Left ventricle myocardium superior (tissue), 1 donor: ENCODE data around the gene ACOX3. TPM values are rescaled to one million over a fixed set of nuclear protein-coding genes. Genes with fewer than 3 reads are reported as not detected.
"Not testable (repeated sequence)": the region's sequence is repeated elsewhere in the genome, so short reads cannot be mapped to it uniquely, and the experiment has no call there.

ENCODE experiments used
- ATAC-seq: fragments of 200-7000 bp; cut with Tn5 transposase; one replicate; pipeline ENCODE4 v1.9.1; 2020; ENCODE audit warnings: mild to moderate bottlenecking, moderate library complexity
- DNase-seq: peaks from one replicate; pipeline ENCODE4 v3.0.0-alpha.2; 2020
- intact Hi-C: fragments of 100-400 bp; cut with micrococcal nuclease; formaldehyde crosslinking; loops from one replicate; pipeline ENCODE4 v1.11.0; 2022
- total RNA-seq: library from RNA; stranded (reverse); fragmentation: NEBNext Ultra II Directional; extraction: Animal tissue kit (Norgen Biotek cat#: 25700); gene quantifications from one replicate; pipeline ENCODE4 v1.2.1, GENCODE V29; 2021
- donor health status: DM: no; HTN: yes; CAD: no; lungs with severe emphysema.

Gene ACOX3
- total RNA-seq, 1 donor from 2014 or later = 25.8 TPM

DNA sequence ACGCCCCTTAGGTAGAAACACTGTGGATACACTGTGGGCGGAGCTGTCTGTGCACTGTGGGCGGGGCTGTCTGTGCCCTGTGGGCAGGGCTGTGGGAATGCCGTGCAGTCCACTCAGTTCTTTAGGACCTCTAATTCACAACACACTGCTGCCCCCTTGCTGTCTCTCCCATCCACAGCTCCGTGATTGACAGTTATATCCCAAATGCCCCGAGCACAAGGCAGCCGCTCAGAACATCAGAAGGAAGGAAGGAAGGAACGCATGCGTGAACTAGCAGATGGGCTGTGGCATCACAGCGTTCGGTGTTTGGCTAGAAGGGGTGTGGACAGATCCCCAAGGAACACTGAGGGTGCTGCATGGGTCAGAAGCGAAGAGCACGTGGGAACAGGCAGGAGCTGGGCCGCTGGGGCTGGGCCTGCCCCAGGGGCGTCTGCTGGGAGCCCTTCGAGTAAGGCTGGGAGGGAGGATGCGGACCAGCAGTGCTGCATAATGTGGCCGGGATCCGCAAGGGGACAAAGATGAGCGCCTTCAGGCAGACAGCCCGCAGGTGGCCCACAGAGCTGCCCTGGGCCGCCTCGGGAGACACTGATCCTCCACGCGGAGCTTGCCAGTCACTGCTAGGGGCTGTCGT, 29.8 kb downstream of the ACOX3 start:
- intact Hi-C loops = no loop called here
- ATAC-seq = peak; percentile 78
- peak; percentile 83 for DNase-seq

DNA sequence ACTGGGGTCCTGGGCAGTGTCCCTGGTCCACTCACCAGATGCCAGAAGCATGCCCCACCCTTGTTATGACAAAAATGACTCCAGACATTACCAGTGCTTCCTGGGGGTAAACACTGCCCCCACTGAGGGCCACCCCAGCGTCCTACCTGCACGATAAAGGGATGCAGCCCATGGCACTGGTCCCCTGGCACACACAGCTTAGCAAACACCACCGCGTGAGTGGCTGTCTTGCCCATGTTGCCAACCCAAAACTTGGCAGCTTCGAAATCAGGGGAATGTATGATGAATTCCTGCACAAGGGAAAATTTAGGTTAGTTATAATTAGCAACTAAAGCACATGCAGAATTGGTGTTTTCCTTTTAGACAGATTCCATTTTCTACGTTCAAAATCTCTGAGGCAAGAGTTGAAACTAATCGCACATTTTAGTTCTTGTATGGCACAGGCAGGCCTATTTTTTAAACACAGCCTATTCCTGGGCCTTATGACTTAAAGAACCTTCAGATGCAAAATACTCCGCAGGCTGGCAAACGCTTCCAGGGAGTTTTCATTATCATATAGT, 30.4 kb downstream of the ACOX3 start:
- ATAC-seq (no peak), DNase-seq (no peak)
- intact Hi-C loops = no loop called here

DNA sequence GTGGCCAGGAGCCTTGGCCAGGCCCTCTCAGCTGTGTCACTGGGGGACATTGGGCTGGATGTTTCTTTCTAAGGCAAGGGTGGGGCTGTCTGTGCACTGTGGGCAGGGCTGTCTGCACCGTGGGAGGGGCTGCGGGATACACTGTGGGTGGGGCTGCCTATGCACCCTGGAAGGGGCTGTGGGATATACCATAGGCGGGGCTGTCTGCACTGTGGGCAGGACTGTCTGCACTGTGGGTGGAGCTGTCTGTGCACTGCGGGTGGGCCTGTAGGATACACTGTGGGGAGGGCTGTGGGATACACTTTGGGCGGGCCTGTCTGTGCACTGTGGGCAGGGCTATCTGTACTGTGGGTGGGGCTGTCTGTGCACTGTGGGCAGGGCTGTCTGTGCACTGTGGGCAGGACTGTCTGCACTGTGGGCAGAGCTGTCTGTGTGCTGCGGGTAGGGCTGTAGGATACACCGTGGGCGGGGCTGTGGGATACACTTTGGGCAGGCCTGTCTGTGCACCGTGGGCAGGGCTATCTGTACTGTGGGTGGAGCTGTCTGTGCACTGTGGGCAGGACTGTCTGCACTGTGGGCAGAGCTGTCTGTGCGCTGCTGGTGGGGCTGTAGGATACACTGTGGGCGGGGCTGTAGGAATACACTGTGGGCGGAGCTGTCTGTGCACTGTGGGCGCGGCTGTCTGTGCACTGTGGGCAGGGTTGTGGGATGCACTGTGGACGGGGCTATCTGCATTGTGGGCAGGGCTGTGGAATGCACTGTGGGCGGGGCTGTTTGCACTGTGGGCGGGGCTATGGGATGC, 31.1 kb downstream of the ACOX3 start:
- ATAC-seq = peak; percentile 79
- DNase-seq = peak; percentile 79
- intact Hi-C loops = loop anchor here (10.0 kb wide), 4 partner anchors 85 to 235 kb away; no protein-coding TSS in a partner anchor

DNA sequence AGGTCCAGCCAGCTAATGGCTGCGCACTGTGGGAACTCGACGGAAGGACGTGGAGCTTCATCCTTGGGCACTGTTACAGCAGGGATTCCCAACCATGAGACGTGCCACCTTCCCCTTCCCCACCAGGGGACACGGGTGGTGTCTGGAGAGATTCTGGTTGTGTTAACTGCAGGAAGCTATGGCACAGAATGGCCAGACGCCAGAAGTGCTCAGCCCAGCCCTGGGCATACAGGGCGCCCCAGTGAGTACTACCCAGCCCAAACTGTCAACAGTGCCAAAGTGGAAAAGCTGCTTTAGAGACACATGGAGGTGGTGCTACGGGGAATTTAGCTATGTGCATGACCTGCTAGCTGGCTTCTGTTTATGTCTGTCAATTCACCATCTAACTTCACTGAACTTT, 32.8 kb downstream of the ACOX3 start:
- intact Hi-C loops = loop anchor here (10.0 kb wide), 4 partner anchors 83 to 233 kb away; no protein-coding TSS in a partner anchor
- ATAC-seq (no peak), DNase-seq (no peak)

DNA sequence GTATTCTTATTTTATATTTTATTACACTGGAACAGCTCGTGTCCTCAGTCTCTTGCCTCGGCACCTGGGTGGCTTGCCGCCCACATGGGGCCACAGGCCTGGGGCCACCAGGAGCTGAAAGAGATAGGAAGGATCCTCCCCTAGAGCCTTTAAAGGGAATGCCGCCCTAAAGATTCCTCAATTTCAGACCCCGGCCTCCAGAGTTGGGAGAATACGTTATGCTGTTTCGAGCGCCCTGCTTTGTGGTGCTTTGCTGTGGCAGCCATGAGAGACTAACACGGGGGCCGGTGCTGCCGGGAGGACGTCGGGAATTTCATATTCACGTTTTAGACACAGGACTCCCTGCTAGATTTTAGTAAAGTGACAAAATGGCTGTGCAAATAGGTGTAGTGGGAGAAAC, 33.2 kb downstream of the ACOX3 start:
- DNase-seq = no peak
- intact Hi-C loops = loop anchor here (10.0 kb wide), 4 partner anchors 83 to 233 kb away; no protein-coding TSS in a partner anchor

DNA sequence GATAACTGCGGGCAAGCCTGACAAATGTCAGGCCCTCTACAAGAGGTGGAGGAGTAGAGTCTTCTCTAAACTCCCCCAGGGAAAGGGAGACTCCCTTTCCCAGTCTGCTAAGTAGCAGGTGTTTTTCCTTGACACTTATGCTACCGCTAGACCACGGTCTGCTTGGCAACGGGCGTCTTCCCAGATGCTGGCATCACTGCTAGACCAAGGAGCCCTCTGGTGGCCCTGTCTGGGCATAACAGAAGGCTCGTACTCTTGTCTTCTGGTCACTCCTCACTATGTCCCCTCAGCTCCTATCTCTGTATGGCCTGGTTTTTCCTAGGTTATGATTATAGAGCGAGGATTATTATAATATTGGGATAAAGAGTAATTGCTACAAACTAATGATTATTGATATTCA, 33.6 kb downstream of the ACOX3 start:
- ATAC-seq = not testable (repeated sequence)
- intact Hi-C loops = loop anchor here (10.0 kb wide), 4 partner anchors 82 to 232 kb away; no protein-coding TSS in a partner anchor
- peak; percentile 79 for DNase-seq

More for the DNA sequence above, 33.2 kb downstream of the ACOX3 start:
- ATAC-seq = no peak

DNA sequence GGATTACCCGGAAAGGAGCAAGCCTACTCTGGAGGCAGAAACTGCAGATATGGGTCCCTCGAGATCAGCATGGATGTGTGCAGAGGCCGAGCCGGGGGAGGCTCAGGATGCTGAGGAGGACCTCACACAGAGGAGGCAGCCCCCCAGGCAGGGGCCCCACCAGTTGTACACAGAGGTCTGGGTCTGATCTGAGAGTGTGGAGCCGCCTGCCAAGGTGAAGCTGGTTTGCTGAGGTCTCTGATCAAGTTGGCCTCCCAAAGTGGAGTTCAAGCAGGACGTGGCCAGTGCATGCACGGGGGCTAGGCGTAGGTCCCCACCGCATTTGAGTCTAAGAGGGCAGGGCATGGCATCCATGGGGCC, 35.0 kb downstream of the ACOX3 start:
- no peak for DNase-seq
- intact Hi-C loops = loop anchor here (10.0 kb wide), 4 partner anchors 81 to 231 kb away; no protein-coding TSS in a partner anchor
- ATAC-seq = no peak

DNA sequence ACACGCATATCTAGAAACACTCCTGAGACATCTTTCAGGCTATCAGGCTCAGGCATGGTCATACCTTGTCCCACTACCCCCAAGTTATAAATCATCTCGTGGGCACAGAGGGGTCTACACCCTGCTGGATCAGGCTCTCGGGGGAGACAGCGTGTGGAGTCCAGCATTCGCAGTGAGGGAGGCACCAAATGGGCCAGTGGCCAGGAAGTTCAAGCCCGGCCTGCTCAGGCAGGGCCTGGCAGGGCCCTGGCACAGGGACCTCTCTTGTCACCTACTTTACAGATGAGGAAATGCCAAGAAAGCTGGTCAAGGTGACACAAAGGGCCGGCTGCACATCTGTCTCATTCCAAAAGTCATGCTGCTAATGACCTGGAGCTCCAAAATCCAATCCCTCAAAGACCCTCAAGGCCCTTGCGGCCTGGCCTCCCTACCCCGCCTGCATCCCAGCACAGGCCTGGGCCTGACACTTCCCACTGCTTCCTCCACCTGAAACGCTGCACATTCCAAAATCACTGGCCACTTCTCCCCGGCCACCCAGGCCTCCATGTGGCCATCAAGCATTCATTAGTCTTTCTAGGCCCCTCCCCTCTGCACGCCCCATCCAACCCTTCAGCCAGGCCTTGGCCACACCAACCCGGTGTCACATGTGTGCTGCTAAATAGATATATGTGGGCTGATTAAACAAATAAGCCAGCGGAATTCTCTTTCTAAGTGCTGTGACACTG, 35.6 kb downstream of the ACOX3 start:
- intact Hi-C loops = loop anchor here (10.0 kb wide), 4 partner anchors 80 to 230 kb away; no protein-coding TSS in a partner anchor
- ATAC-seq (peak; percentile 27), DNase-seq (peak; percentile 67)

DNA sequence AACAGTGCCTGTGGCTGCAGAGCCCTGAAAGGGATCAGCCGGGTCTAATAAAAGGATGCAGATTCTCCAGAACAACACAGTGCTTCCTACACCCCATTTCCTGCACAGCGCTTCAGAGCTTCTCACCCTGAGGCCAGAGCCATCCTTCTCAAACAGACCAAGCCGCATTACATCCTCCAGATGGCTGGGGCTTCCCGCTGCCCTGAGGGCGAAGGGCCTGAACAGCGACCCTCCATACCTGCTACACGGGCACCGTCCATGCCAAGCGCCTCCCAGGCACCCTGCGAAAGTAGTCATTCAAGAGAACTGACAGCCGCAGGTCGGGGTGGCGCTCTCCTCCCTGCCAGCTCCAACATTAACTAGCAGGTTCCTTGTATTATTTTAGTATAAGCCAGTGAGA, 36.5 kb downstream of the ACOX3 start:
- intact Hi-C loops = loop anchor here (10.0 kb wide), 4 partner anchors 79 to 229 kb away; no protein-coding TSS in a partner anchor
- ATAC-seq (no peak), DNase-seq (no peak)

DNA sequence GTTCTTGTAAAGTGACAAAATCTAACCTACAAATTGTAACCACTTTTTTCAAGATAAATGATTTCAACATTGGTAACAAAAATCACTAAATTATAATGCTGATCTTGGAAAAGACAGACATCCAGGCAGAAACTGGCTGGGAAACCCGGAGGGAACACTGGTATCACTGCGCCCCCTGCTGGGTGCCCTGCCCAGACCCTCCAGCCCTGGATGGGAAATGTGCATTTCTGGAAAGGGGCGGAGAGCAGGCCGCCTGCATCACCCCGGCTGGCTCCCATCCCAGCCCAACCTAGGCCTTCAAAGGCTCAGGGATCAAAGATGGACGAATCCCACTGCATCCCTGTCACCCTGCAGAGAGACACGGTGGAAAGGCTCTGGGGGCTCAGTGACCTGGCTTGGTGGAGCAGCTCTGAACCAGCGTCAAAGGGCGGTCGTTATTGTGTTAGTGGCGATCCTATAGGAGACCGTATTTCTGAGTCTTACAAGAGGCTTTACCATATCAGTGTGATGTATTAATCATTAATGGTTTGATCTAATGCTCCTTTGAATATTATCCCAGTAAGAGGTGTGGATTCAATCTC, 37.3 kb downstream of the ACOX3 start:
- intact Hi-C loops = loop anchor here (10.0 kb wide), 4 partner anchors 78 to 228 kb away; no protein-coding TSS in a partner anchor
- DNase-seq = peak; percentile 94
- ATAC-seq = peak; percentile 81

DNA sequence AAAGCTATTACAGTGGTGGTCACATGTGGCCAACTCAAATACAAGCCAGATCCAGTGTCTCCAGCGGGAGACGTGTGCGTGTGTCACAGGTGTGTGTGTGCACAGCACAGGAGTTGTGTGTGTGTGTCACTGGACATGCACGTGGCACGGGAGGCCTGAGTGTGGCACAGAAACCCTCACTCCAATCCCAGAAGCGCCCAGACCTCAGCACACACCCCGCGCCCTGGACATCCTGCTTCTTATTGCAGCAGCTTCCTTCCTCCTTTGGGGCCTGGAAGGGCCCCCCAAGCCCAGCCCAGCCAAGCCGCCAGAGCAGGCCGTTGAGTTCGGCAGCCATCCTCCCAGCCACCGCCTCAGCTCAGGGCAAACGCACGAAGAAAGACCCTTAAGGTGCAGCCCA, 37.9 kb downstream of the ACOX3 start:
- DNase-seq (peak; percentile 70), ATAC-seq (peak; percentile 35)
- intact Hi-C loops = loop anchor here (10.0 kb wide), 4 partner anchors 78 to 228 kb away; no protein-coding TSS in a partner anchor

DNA sequence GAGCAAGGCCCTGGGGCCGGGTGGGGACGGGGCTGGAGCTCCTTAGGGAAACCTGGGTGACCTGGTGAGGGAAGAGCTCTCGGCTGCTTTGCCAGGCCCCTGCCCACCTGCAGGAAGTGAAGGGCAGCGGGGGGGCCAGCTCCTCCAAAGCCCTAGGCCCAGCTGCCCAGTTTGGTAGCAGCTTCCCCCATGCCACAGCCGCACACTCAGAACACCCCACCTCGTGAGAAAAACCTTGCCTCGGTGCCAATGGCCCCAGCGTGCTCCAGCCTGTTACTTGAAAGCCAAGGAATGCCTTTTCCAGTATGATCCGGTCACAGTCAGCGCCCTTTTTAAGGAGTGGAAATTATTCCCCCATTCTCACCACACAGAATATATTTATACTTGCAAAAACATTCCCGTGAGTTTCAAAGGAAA, 38.3 kb downstream of the ACOX3 start:
- DNase-seq (peak; percentile 62), ATAC-seq (peak; percentile 62)
- intact Hi-C loops = loop anchor here (10.0 kb wide), 4 partner anchors 77 to 227 kb away; no protein-coding TSS in a partner anchor

DNA sequence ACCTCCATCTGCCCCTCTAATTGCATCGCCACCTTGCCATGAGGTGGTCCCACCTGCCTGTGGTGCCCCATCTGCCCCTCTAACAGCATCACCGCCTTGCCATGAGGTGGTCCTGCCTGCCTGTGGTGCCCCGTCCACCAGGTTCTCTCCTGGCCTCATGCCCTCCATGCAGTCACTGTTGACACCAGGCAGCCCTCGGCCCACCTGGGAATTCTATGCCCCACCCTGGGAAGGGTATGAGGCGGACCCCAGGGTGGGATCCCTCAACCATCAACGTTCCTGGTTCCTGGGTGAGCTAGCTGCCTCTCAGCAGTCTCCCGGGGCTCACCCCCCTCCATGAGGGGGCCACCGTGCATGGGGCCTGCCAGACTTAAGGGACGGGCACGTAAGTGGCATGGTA, 38.9 kb downstream of the ACOX3 start:
- ATAC-seq (no peak), DNase-seq (peak; percentile 26)
- intact Hi-C loops = loop anchor here (10.0 kb wide), 4 partner anchors 77 to 227 kb away; no protein-coding TSS in a partner anchor

DNA sequence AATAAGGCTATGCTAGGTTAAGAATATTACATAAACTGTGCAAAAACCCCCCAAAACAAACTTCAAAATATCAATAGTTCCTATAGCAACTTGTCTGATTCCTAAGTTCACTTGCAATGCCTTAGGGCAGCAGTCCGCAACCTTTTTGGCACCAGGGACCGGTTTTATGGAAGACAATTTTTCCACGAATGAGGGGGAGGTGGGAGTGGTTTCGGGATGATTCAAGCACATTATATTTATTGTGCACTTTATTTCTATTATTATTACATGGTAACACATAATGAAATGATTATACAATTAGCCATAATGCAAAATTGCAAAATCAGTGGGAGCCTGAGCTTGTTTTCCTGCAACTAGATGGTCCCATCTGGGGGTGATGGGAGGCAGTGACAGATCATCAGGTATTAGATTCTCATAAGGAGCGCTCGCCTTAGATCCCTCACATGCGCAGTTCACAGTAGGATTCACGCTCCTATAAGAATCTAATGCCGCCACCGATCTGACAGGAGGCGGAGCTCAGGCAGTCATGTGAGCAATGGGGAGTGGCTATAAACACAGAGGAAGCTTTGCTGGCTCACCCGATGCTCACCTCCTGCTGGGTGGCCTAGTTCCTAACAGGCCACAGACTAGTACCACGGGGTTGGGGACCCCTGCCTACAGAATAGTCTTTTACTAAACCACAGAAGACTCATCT, 39.7 kb downstream of the ACOX3 start:
- ATAC-seq = no peak
- peak; percentile 26 for DNase-seq
- intact Hi-C loops = loop anchor here (10.0 kb wide), 4 partner anchors 76 to 226 kb away; no protein-coding TSS in a partner anchor

DNA sequence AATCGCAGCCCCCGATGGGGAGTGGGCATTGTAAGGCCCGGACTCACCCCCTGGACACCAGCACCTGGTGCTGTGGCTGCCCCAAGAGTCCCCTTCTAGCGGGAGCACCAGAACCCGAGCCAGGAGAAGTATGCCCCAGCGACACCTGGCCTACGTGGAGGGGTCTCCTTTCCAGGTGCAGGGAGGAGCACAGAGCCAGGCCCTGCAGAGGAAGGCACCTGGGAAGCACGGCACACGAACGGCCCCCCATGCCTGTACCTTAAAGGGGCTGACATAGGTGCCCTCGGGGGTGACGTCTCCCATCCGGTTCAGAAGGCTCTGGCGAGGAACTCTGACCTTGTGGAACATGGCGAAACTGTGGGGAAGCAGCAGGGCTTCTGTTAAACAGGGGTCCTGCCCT, 41.2 kb downstream of the ACOX3 start:
- DNase-seq (no peak), ATAC-seq (no peak)
- intact Hi-C loops = no loop called here

DNA sequence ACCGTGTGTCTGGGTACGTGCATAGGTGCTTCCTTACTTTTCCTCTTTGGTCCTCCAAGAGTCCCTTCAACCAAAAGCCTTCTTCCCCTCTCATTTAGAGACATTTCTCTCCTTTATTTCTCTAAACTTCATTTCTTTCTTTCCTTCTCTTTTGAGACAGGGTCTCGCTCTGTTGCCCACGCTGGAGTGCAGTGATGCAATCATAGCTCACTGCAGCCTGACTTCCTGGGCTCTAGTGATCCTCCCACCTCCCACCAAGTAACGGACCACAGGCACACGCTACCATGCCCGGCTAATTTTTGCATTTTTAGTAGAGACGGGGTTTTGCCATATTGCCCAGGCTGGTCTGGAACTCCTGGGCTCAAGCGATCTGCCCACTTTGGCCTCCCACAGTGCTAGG, 42.2 kb downstream of the ACOX3 start:
- intact Hi-C loops = no loop called here
- ATAC-seq (no peak), DNase-seq (peak; percentile 7)

DNA sequence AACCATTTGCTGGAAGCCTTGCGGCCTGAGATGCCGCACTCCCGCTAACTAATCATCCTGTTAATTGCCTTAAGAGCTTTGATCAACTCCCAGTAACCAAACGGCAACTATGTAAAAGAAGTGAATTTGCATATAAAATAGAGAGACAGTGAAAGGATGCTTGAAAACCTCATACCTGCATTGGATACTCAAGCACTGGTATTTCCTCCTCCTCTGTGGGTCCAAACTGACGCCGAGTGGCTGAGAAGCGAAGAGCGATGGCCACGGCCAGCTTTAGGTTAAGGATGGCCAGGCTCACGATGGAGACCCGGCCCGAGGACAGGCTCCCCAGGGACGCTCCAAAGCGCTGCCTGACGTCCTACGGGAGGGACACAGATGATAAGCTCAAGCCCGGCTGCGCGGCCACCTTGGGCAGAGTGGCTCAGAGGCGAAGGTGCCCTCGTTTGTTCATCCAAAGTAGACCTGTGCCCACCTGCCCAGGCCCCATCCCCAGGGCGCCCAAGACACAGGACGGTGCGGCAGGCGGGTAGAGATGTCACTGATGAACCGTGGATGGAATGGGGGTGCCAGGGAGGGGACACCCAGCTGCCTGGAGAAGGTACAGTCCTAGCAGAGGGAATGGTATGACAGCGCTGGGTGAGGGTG, 43.6 kb downstream of the ACOX3 start:
- DNase-seq = peak; percentile 26
- intact Hi-C loops = no loop called here
- ATAC-seq = no peak
